Cardiac muscle cell (in vitro differentiated cells and primary cell): Measurements from ENCODE around the gene PPHLN1. TPM values are rescaled to one million over a fixed set of nuclear protein-coding genes. Genes with fewer than 3 reads are reported as not detected.

Experiments
- DNase-seq, 2 donors: peaks; one replicate each; pipeline versions ENCODE4 v3.0.0 to v3.0.0-alpha.2; 2010 to 2017; ENCODE audit warnings: low read depth in 1 of 2, low spot score in 1 of 2
- H3K27ac ChIP-seq: fragments of 200-600 bp; sonication (generic); 2 replicates; pipeline ENCODE4 v1.5.1; 2016
- H3K27me3 ChIP-seq: fragments of 200-600 bp; sonication (generic); 2 replicates; pipeline ENCODE4 v1.6.0; 2016; ENCODE audit warnings: control low read depth
- H3K36me3 ChIP-seq: fragments of 200-600 bp; sonication (generic); 2 replicates; pipeline ENCODE4 v1.5.1; 2016; ENCODE audit warnings: control low read depth
- H3K4me1 ChIP-seq: fragments of 200-600 bp; sonication (generic); 2 replicates; pipeline ENCODE4 v1.8.1; 2017; ENCODE audit warnings: low read depth, mild to moderate bottlenecking, mixed run types
- H3K4me3 ChIP-seq: fragments of 200-600 bp; sonication (generic); 2 replicates; pipeline ENCODE4 v1.5.1; 2016; ENCODE audit warnings: mild to moderate bottlenecking
- H3K9me3 ChIP-seq: fragments of 200-600 bp; sonication (generic); 2 replicates; pipeline ENCODE4 v1.5.1; 2017; ENCODE audit warnings: low read depth, mild to moderate bottlenecking, control low read depth
- polyA plus RNA-seq: library from polyadenylated mRNA; unstranded; fragments of >200 nt; fragmentation: Nextera tagmentation; extraction: Ambion mirVana; gene quantifications from 2 replicates; pipeline ENCODE4 v1.2.1, GENCODE V29; 2016
- total RNA-seq: library from RNA; depleted of rRNA; stranded (reverse); fragments of >200 nt; gene quantifications from 2 replicates; pipeline ENCODE4 v1.2.3, GENCODE V29; 2016
- TF ChIP-seq, protein P1 (sequence below): IDR thresholded peaks from 2 replicates; pipeline ENCODE4 v1.5.1; 2012; ENCODE audit warnings: low read depth, mild to moderate bottlenecking, low read length

The PPHLN1 gene
- total and polyA plus RNA-seq, 2 experiments from 2014 or later, result 70.6 to 77.6 TPM

DNA sequence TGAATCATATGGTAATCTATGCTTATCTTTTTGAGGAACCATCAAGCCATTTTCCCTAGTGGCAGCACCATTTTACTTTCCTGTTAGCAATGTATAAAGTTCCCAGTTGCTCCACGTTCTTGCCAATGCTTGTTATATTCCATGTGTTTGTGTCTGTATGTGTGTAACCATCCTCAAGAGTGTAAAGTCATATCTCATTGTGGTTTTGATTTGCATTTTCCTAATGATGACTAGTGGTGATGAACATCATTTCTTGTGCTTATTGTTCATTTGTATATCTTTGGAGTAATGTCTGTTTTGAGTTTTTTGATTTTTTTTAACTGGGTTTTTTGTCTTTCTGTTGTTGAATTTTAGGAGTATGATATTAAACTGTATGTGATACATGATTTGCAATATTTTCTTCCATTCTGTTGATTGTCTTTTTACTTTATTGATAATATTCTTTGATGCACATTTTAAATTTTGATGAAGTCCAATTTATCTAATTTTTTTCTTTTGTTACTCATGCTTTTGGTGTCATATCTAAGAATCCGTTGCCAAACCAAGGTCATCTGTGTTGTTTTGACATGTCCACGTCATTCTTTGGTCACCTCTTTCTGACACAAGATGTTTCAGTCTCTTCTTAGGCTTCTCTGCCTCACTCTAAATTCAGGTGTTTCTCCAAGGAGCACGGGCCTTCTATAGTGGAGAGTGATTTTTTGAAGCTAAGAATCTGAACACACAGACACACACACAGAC is 36.1 kb downstream of the PPHLN1 start:
- Histone ChIP-seq H3K9me3 (no peaks in the 10 kb centered on the region), H3K4me1 (no peaks in the 10 kb centered on the region), H3K36me3 (no peaks in the 10 kb centered on the region), H3K27me3 (no peaks in the 10 kb centered on the region), H3K4me3 (no peak overlapping the region), H3K27ac (no peak overlapping the region)
- TF ChIP-seq, protein P1, sequence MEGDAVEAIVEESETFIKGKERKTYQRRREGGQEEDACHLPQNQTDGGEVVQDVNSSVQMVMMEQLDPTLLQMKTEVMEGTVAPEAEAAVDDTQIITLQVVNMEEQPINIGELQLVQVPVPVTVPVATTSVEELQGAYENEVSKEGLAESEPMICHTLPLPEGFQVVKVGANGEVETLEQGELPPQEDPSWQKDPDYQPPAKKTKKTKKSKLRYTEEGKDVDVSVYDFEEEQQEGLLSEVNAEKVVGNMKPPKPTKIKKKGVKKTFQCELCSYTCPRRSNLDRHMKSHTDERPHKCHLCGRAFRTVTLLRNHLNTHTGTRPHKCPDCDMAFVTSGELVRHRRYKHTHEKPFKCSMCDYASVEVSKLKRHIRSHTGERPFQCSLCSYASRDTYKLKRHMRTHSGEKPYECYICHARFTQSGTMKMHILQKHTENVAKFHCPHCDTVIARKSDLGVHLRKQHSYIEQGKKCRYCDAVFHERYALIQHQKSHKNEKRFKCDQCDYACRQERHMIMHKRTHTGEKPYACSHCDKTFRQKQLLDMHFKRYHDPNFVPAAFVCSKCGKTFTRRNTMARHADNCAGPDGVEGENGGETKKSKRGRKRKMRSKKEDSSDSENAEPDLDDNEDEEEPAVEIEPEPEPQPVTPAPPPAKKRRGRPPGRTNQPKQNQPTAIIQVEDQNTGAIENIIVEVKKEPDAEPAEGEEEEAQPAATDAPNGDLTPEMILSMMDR, result no peak
- no peak for DNase-seq

GRCh38 chr12:42362647-42363260 is 36.8 kb downstream of the PPHLN1 start:
- Histone ChIP-seq H3K36me3 (no peaks in the 10 kb centered on the region), H3K9me3 (no peaks in the 10 kb centered on the region), H3K4me1 (no peaks in the 10 kb centered on the region), H3K27ac (no peak overlapping the region), H3K4me3 (no peak overlapping the region), H3K27me3 (no peaks in the 10 kb centered on the region)
- DNase-seq, result no peak
- TF ChIP-seq, protein P1, result no peak

DNA sequence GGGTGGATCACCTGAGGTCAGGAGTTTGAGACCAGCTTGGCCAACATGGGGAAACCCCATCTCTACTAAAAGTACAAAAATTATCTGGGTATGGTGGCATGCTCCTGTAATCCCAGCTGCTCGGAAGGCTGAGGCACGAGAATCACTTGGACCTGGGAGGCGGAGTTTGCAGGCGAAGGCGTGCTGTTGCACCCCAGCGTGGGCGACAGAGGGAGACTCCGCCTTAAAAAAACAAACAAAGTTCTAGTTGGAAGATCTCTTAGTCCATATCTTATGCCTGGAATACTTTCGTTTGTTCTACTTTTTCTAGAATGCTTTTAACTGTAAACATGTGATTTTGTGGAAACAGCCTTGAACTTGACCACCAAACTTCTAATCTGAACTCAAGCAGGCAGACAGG is 38.7 kb downstream of the PPHLN1 start:
- no peak overlapping the region for H3K4me3 ChIP-seq
- DNase-seq, result no peak
- no peaks in the 10 kb centered on the region for H3K4me1 ChIP-seq
- H3K27ac ChIP-seq, result no peak overlapping the region
- H3K36me3 ChIP-seq, result no peaks in the 10 kb centered on the region
- H3K27me3 ChIP-seq, result no peaks in the 10 kb centered on the region
- no peaks in the 10 kb centered on the region for H3K9me3 ChIP-seq
- TF ChIP-seq, protein P1, result no peak

- Histone ChIP-seq H3K27me3 (no peaks in the 10 kb centered on the region), H3K4me3 (no peak overlapping the region), H3K27ac (no peak overlapping the region), H3K9me3 (no peaks in the 10 kb centered on the region), H3K4me1 (no peaks in the 10 kb centered on the region), H3K36me3 (no peaks in the 10 kb centered on the region)
- TF ChIP-seq, protein P1, result no peak
- DNase-seq, result no peak
These were observed 39.5 kb downstream of the PPHLN1 start for GRCh38 chr12:42365486-42365885.

- no peak overlapping the region for H3K27ac ChIP-seq
- no peaks in the 10 kb centered on the region for H3K9me3 ChIP-seq
These were observed 44.0 kb downstream of the PPHLN1 start for GRCh38 chr12:42370013-42370412.

More at GRCh38 chr12:42370013-42370412, 44.0 kb downstream of the PPHLN1 start:
- no peak for DNase-seq
- H3K36me3 ChIP-seq, result no peaks in the 10 kb centered on the region
- H3K4me3 ChIP-seq, result no peak overlapping the region
- TF ChIP-seq, protein P1, result no peak
- no peaks in the 10 kb centered on the region for H3K27me3 ChIP-seq
- H3K4me1 ChIP-seq, result no peaks in the 10 kb centered on the region
